Eye (tissue), 1 donor: ENCODE measurements around the gene COMMD3.
A peak's percentile ranks its signal among the peaks of the same experiment; 100 is the strongest.
"Not testable (repeated sequence)": the region's sequence is repeated elsewhere in the genome, so short reads cannot be mapped to it uniquely, and the experiment has no call there.

ENCODE experiments used
- DNase-seq: peaks from one replicate; pipeline ENCODE4 v3.0.0-alpha.2; 2015

COMMD3 gene

GRCh38 chr10:22316286-22317075 is at the start of gene COMMD3:
Gene COMMD3 (plus strand): TSS chr10:22316388. CDS start chr10:22316418, 30 bp downstream.
- peak; percentile 97 for DNase-seq

GRCh38 chr10:22268503-22268902 is 47.7 kb upstream of the COMMD3 start:
- no peak for DNase-seq

GRCh38 chr10:22271786-22272185 is 44.4 kb upstream of the COMMD3 start:
- no peak for DNase-seq

- no peak for DNase-seq
These were observed 37.8 kb upstream of the COMMD3 start for GRCh38 chr10:22278441-22278782.

GRCh38 chr10:22280078-22280477 is 36.1 kb upstream of the COMMD3 start:
- DNase-seq: no peak

- no peak for DNase-seq
These were observed 31.1 kb upstream of the COMMD3 start for GRCh38 chr10:22285130-22285529.

GRCh38 chr10:22293747-22294404 is 22.3 kb upstream of the COMMD3 start:
- DNase-seq: no peak

GRCh38 chr10:22294694-22295093 is 21.5 kb upstream of the COMMD3 start:
- DNase-seq: no peak

GRCh38 chr10:22301193-22301592 is 15.0 kb upstream of the COMMD3 start:
- DNase-seq: no peak

- peak; percentile 75 for DNase-seq
These were observed 12.7 kb upstream of the COMMD3 start for GRCh38 chr10:22303461-22303860.

GRCh38 chr10:22305721-22306120 is 10.5 kb upstream of the COMMD3 start:
- no peak for DNase-seq

- no peak for DNase-seq
These were observed 7.8 kb upstream of the COMMD3 start for GRCh38 chr10:22308390-22308789.

GRCh38 chr10:22309180-22310000 is 6.8 kb upstream of the COMMD3 start:
- DNase-seq: no peak

- not testable (repeated sequence) for DNase-seq
These were observed 6.2 kb upstream of the COMMD3 start for GRCh38 chr10:22310012-22310411.

GRCh38 chr10:22310928-22311327 is 5.3 kb upstream of the COMMD3 start:
- no peak for DNase-seq

GRCh38 chr10:22314852-22315251 is 1.3 kb upstream of the COMMD3 start:
- DNase-seq: peak; percentile 8

GRCh38 chr10:22315455-22316285 is 518 bp upstream of the COMMD3 start:
- DNase-seq: no peak

- no peak for DNase-seq
These were observed 835 bp downstream of the COMMD3 start for GRCh38 chr10:22317076-22317370.

- DNase-seq: peak; percentile 30
These were observed 1.8 kb downstream of the COMMD3 start for GRCh38 chr10:22317771-22318565.

- peak; percentile 39 for DNase-seq
These were observed 2.6 kb downstream of the COMMD3 start for GRCh38 chr10:22318772-22319171.

- DNase-seq: peak; percentile 78
These were observed 3.4 kb downstream of the COMMD3 start for GRCh38 chr10:22319547-22319979.

- peak; percentile 78 for DNase-seq
These were observed 3.9 kb downstream of the COMMD3 start for GRCh38 chr10:22319980-22320558.
